HEK293 (cell line): ENCODE results near the gene HES2.

Experiments
- CTCF ChIA-PET: fragments of 350-600 bp; formaldehyde crosslinking; extraction: SDS; loops from one replicate; lab custom pipeline; 2021; ENCODE audit warnings: antibody characterized with exemption; lab: Yijun Ruan, JAX
- POLR2A ChIA-PET: fragments of 300-600 bp; formaldehyde crosslinking; extraction: SDS; loops from one replicate; lab custom pipeline; 2020; ENCODE audit warnings: antibody characterized with exemption, inconsistent platforms; lab: Yijun Ruan, JAX
- H3K27ac ChIP-seq: fragments of 200-500 bp; sonication (Bioruptor generic); 2 replicates; pipeline ENCODE4 v1.5.1; 2014; ENCODE audit warnings: low read depth, low read length, control low read depth, inconsistent platforms; ENCODE audit errors: extremely low read depth
- H3K36me3 ChIP-seq, 2 experiments: fragments of 200-500 bp in 1 of 2; sonication (Bioruptor generic) in 1 of 2; 1 replicate in 1 of 2; 2 replicates in 1 of 2; pipeline ENCODE4 v1.5.1; 2014 to 2017; ENCODE audit warnings: inconsistent platforms in 2 of 2, low read length in 2 of 2; ENCODE audit not compliant: control insufficient read depth in 2 of 2, insufficient read depth in 1 of 2
- H3K4me1 ChIP-seq: fragments of 200-500 bp; sonication (Bioruptor generic); 2 replicates; pipeline ENCODE4 v1.5.1; 2014; ENCODE audit warnings: mild to moderate bottlenecking, low read length, inconsistent platforms; ENCODE audit not compliant: control insufficient read depth, insufficient read depth
- H3K4me3 ChIP-seq: 2 replicates; pipeline ENCODE4 v1.5.1; 2011; ENCODE audit warnings: low read depth, mild to moderate bottlenecking, control low read depth, low read length, moderate library complexity
- H3K9me3 ChIP-seq: fragments of 200-500 bp; sonication (Bioruptor generic); 2 replicates; pipeline ENCODE4 v1.5.1; 2014; ENCODE audit warnings: low read depth, low read length, inconsistent platforms; ENCODE audit not compliant: control insufficient read depth, insufficient read depth
- PRDM1 ChIP-seq: fragments of 450-650 bp; formaldehyde crosslinking; IDR thresholded peaks from 2 replicates; pipeline ENCODE4; 2016; ENCODE audit warnings: missing biosample characterization, missing genetic modification characterization
- RBAK ChIP-seq: fragments of 450-650 bp; formaldehyde crosslinking; IDR thresholded peaks from 2 replicates; pipeline ENCODE4 v1.5.1; 2016; ENCODE audit warnings: missing biosample characterization, missing genetic modification characterization
- TCF7L2 ChIP-seq: IDR thresholded peaks from 2 replicates; pipeline ENCODE4 v1.6.1; 2011; ENCODE audit warnings: low read depth, mild to moderate bottlenecking, inconsistent platforms, low read length, moderate library complexity, borderline replicate concordance
- WT1 ChIP-seq: fragments of 450-650 bp; formaldehyde crosslinking; IDR thresholded peaks from 2 replicates; pipeline ENCODE4 v1.5.1; 2016; ENCODE audit warnings: missing biosample characterization, missing genetic modification characterization
- ZBTB17 ChIP-seq: fragments of 450-650 bp; formaldehyde crosslinking; IDR thresholded peaks from 2 replicates; pipeline ENCODE4 v1.5.1; 2016; ENCODE audit warnings: missing biosample characterization, missing genetic modification characterization
- ZBTB20 ChIP-seq: fragments of 450-650 bp; formaldehyde crosslinking; IDR thresholded peaks from 2 replicates; pipeline ENCODE4 v1.5.1; 2016; ENCODE audit warnings: missing biosample characterization, missing genetic modification characterization
- ZEB2 ChIP-seq: fragments of 450-650 bp; formaldehyde crosslinking; IDR thresholded peaks from 2 replicates; pipeline ENCODE4 v1.5.1; 2016; ENCODE audit warnings: missing biosample characterization, missing genetic modification characterization
- ZNF146 ChIP-seq: fragments of 450-650 bp; formaldehyde crosslinking; IDR thresholded peaks from 2 replicates; pipeline ENCODE4 v1.5.1; 2016; ENCODE audit warnings: missing biosample characterization, missing genetic modification characterization
- ZNF175 ChIP-seq: fragments of 450-650 bp; formaldehyde crosslinking; IDR thresholded peaks from 2 replicates; pipeline ENCODE4 v1.5.1; 2016; ENCODE audit warnings: missing biosample characterization, missing genetic modification characterization
- ZNF211 ChIP-seq: fragments of 450-650 bp; formaldehyde crosslinking; IDR thresholded peaks from 2 replicates; pipeline ENCODE4 v1.5.1; 2016; ENCODE audit warnings: low read depth, missing biosample characterization, missing genetic modification characterization
- ZNF221 ChIP-seq: fragments of 450-650 bp; formaldehyde crosslinking; IDR thresholded peaks from 2 replicates; pipeline ENCODE4 v1.5.1; 2017; ENCODE audit warnings: missing biosample characterization, missing genetic modification characterization, borderline replicate concordance
- ZNF223 ChIP-seq: fragments of 450-650 bp; formaldehyde crosslinking; IDR thresholded peaks from 2 replicates; pipeline ENCODE4 v1.5.1; 2016; ENCODE audit warnings: missing biosample characterization, missing genetic modification characterization
- ZNF311 ChIP-seq: fragments of 450-650 bp; formaldehyde crosslinking; IDR thresholded peaks from 2 replicates; pipeline ENCODE4 v1.5.1; 2017; ENCODE audit warnings: missing biosample characterization, missing genetic modification characterization, borderline replicate concordance
- ZNF335 ChIP-seq: fragments of 450-650 bp; formaldehyde crosslinking; conservative IDR thresholded peaks from 2 replicates; pipeline ENCODE4 v1.5.1; 2016; ENCODE audit warnings: missing biosample characterization, missing genetic modification characterization
- ZNF341 ChIP-seq: fragments of 450-650 bp; formaldehyde crosslinking; IDR thresholded peaks from 2 replicates; pipeline ENCODE4; 2016; ENCODE audit warnings: low read depth, missing biosample characterization, missing genetic modification characterization
- ZNF510 ChIP-seq: fragments of 450-650 bp; formaldehyde crosslinking; IDR thresholded peaks from 2 replicates; pipeline ENCODE4 v1.5.1; 2018; ENCODE audit warnings: mild to moderate bottlenecking, missing genetic modification characterization, missing biosample characterization; ENCODE audit not compliant: insufficient replicate concordance
- ZNF571 ChIP-seq: fragments of 450-650 bp; formaldehyde crosslinking; IDR thresholded peaks from 2 replicates; pipeline ENCODE4 v1.5.0; 2017; ENCODE audit warnings: missing biosample characterization, missing genetic modification characterization
- ZNF600 ChIP-seq: fragments of 450-650 bp; formaldehyde crosslinking; IDR thresholded peaks from 2 replicates; pipeline ENCODE4 v1.5.1; 2016; ENCODE audit warnings: missing biosample characterization, missing genetic modification characterization
- ZNF624 ChIP-seq: fragments of 450-650 bp; formaldehyde crosslinking; IDR thresholded peaks from 2 replicates; pipeline ENCODE4 v1.5.1; 2017; ENCODE audit warnings: missing biosample characterization, missing genetic modification characterization
- ZNF629 ChIP-seq: fragments of 450-650 bp; formaldehyde crosslinking; IDR thresholded peaks from 2 replicates; pipeline ENCODE4 v1.5.1; 2017; ENCODE audit warnings: missing biosample characterization, missing genetic modification characterization
- ZNF768 ChIP-seq: fragments of 450-650 bp; formaldehyde crosslinking; IDR thresholded peaks from 2 replicates; pipeline ENCODE4 v1.5.1; 2018; ENCODE audit warnings: missing biosample characterization, mild to moderate bottlenecking, missing genetic modification characterization
- ZNF791 ChIP-seq: fragments of 450-650 bp; formaldehyde crosslinking; IDR thresholded peaks from 2 replicates; pipeline ENCODE4 v1.5.1; 2016; ENCODE audit warnings: missing biosample characterization, missing genetic modification characterization
- ZSCAN16 ChIP-seq: fragments of 450-650 bp; formaldehyde crosslinking; IDR thresholded peaks from 2 replicates; pipeline ENCODE4 v1.5.1; 2016; ENCODE audit warnings: missing biosample characterization, missing genetic modification characterization
- ZXDB ChIP-seq: fragments of 450-650 bp; formaldehyde crosslinking; IDR thresholded peaks from 2 replicates; pipeline ENCODE4 v1.5.1; 2016; ENCODE audit warnings: missing biosample characterization, missing genetic modification characterization
- TF ChIP-seq, protein P1 (sequence below): fragments of 450-650 bp; formaldehyde crosslinking; IDR thresholded peaks from 2 replicates; pipeline ENCODE4 v1.5.1; 2016; ENCODE audit warnings: missing biosample characterization, missing genetic modification characterization, low read depth
- TF ChIP-seq, protein P2 (sequence below): fragments of 450-650 bp; formaldehyde crosslinking; optimal IDR thresholded peaks from 2 replicates; pipeline ENCODE3; 2016; ENCODE audit warnings: missing biosample characterization, mild to moderate bottlenecking, missing genetic modification characterization
- TF ChIP-seq, protein P3 (sequence below): fragments of 450-650 bp; formaldehyde crosslinking; IDR thresholded peaks from 2 replicates; pipeline ENCODE4 v1.5.1; 2016; ENCODE audit warnings: missing biosample characterization, missing genetic modification characterization
- TF ChIP-seq, protein P4 (sequence below): fragments of 450-650 bp; formaldehyde crosslinking; IDR thresholded peaks from 2 replicates; pipeline ENCODE4 v1.5.1; 2016; ENCODE audit warnings: missing biosample characterization, missing genetic modification characterization

The HES2 gene

DNA sequence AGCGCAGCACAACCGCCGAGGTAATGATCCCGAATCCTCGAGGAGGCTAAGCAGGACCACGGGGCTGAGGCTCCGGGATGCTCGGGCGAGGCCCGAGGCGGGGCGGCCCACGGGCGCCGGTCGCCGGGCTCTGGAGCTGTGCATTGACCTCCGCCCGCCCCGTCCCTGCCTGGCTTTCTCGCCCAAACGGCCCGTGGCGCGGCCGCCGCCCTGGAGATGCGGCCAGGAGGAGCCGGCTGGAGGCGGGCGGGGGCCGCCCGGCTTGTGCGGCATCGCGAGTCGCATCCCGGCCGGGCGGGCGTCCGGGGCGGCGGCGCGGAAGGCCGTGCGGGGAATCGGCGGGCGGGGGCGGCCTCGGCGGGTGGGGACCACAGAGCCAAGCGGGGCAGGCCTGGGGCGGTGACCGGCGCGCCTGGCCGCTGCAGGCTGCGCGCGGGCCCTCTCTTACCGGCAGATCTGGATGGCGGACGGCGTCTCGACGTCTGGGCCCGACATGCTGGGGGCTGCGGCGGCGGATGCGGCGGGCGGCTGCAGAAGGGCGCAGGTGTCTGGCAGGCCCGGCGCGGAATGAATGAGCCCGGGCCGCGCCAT lies 26.8 kb downstream of the HES2 start (continued):
- no peak for TF ChIP-seq ZNF175
- TF ChIP-seq PRDM1 (tag by site-specific recombination), result no peak
- TF ChIP-seq ZXDB (tag by site-specific recombination), result no peak
- TF ChIP-seq ZNF221 (tag by site-specific recombination), result no peak
- no peak for TF ChIP-seq ZNF571 (tag by site-specific recombination)
- TF ChIP-seq, protein P1, sequence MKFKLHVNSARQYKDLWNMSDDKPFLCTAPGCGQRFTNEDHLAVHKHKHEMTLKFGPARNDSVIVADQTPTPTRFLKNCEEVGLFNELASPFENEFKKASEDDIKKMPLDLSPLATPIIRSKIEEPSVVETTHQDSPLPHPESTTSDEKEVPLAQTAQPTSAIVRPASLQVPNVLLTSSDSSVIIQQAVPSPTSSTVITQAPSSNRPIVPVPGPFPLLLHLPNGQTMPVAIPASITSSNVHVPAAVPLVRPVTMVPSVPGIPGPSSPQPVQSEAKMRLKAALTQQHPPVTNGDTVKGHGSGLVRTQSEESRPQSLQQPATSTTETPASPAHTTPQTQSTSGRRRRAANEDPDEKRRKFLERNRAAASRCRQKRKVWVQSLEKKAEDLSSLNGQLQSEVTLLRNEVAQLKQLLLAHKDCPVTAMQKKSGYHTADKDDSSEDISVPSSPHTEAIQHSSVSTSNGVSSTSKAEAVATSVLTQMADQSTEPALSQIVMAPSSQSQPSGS (tag by site-specific recombination), result no peak
- TF ChIP-seq ZNF211 (tag by site-specific recombination), result no peak
- TF ChIP-seq ZSCAN16 (tag by site-specific recombination), result no peak
- no peak for TF ChIP-seq TCF7L2
- TF ChIP-seq ZNF768 (tag by site-specific recombination), result no peak
- no peak for TF ChIP-seq ZNF223
- no peak for TF ChIP-seq WT1
- TF ChIP-seq, protein P2, sequence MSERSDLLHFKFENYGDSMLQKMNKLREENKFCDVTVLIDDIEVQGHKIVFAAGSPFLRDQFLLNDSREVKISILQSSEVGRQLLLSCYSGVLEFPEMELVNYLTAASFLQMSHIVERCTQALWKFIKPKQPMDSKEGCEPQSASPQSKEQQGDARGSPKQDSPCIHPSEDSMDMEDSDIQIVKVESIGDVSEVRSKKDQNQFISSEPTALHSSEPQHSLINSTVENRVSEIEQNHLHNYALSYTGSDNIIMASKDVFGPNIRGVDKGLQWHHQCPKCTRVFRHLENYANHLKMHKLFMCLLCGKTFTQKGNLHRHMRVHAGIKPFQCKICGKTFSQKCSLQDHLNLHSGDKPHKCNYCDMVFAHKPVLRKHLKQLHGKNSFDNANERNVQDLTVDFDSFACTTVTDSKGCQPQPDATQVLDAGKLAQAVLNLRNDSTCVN (tag by site-specific recombination), result peak; percentile 64
- TF ChIP-seq, protein P3, sequence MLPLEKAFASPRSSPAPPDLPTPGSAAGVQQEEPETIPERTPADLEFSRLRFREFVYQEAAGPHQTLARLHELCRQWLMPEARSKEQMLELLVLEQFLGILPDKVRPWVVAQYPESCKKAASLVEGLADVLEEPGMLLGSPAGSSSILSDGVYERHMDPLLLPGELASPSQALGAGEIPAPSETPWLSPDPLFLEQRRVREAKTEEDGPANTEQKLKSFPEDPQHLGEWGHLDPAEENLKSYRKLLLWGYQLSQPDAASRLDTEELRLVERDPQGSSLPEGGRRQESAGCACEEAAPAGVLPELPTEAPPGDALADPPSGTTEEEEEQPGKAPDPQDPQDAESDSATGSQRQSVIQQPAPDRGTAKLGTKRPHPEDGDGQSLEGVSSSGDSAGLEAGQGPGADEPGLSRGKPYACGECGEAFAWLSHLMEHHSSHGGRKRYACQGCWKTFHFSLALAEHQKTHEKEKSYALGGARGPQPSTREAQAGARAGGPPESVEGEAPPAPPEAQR (tag by site-specific recombination), result no peak
- no peak for TF ChIP-seq ZNF146 (tag by site-specific recombination)
- no peak for TF ChIP-seq ZNF629 (tag by site-specific recombination)
- TF ChIP-seq RBAK (tag by site-specific recombination), result no peak
- no peak for TF ChIP-seq ZNF791 (tag by site-specific recombination)

- peak overlapping the region; percentile 75 for H3K4me3 ChIP-seq
- peaks cover 0 to 9% of the 10 kb centered on the region in 2 experiments; a peak in 2 of 3 replicates for H3K36me3 ChIP-seq
- peaks cover 8% of the 10 kb centered on the region; the same call in 1 of the 2 replicates for H3K4me1 ChIP-seq
- H3K27ac ChIP-seq, result peak overlapping the region; percentile 57; the same call in 1 of the 2 replicates
- CTCF ChIA-PET, result interaction anchor here (0.6 to 3.1 kb wide), 9 partner anchors 12 to 359 kb away, joined by 3 to 10 read pairs (median 5); no protein-coding TSS in a partner anchor
- 0 out of 2 replicates have a peak, but pooled peaks have one; percentile 19 for TF ChIP-seq ZNF341 (tag by site-specific recombination)
- TF ChIP-seq ZNF768 (tag by site-specific recombination), result no peak
- 0 out of 2 replicates have a peak, but pooled peaks have one; percentile 24 for TF ChIP-seq ZNF600 (tag by site-specific recombination)
- TF ChIP-seq ZEB2, result 0 out of 2 replicates have a peak, but pooled peaks have one; percentile 17
- TF ChIP-seq, protein P4, sequence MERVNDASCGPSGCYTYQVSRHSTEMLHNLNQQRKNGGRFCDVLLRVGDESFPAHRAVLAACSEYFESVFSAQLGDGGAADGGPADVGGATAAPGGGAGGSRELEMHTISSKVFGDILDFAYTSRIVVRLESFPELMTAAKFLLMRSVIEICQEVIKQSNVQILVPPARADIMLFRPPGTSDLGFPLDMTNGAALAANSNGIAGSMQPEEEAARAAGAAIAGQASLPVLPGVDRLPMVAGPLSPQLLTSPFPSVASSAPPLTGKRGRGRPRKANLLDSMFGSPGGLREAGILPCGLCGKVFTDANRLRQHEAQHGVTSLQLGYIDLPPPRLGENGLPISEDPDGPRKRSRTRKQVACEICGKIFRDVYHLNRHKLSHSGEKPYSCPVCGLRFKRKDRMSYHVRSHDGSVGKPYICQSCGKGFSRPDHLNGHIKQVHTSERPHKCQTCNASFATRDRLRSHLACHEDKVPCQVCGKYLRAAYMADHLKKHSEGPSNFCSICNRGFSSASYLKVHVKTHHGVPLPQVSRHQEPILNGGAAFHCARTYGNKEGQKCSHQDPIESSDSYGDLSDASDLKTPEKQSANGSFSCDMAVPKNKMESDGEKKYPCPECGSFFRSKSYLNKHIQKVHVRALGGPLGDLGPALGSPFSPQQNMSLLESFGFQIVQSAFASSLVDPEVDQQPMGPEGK (tag by site-specific recombination), result 0 out of 2 replicates have a peak, but pooled peaks have one; percentile 38
- TF ChIP-seq ZNF624, result no peak
- 0 out of 2 replicates have a peak, but pooled peaks have one; percentile 30 for TF ChIP-seq ZBTB17 (tag by site-specific recombination)
- no peak; the same call in 1 of the 2 replicates for TF ChIP-seq ZBTB20 (tag by site-specific recombination)
- TF ChIP-seq ZNF510 (tag by site-specific recombination), result peak; percentile 45
- TF ChIP-seq ZNF311 (tag by site-specific recombination), result no peak
- peak; percentile 72 for TF ChIP-seq ZNF335 (tag by site-specific recombination)
- no peaks in the 10 kb centered on the region for H3K9me3 ChIP-seq
- POLR2A ChIA-PET, result interaction anchor here (0.8 to 1.9 kb wide), 6 partner anchors 17 to 35 kb away, joined by 3 to 6 read pairs (median 3); no protein-coding TSS in a partner anchor
These were observed 27.5 kb downstream of the HES2 start for GRCh38 chr1:6391951-6392808.
